ELF-1 (cell line): ENCODE results near the gene C1QL2.

Experiments used
- DNase-seq: peaks from one replicate; pipeline ENCODE4 v3.0.0-alpha.2; 2016; ENCODE audit warnings: low read depth, low spot score

Gene C1QL2

GRCh38 chr2:119144806-119145205, 13.7 kb downstream of the C1QL2 start:
- no peak for DNase-seq

GRCh38 chr2:119142824-119143223, 15.7 kb downstream of the C1QL2 start:
- DNase-seq: no peak

GRCh38 chr2:119137502-119137901, 21.0 kb downstream of the C1QL2 start:
- DNase-seq: no peak

- no peak for DNase-seq
Observed at GRCh38 chr2:119136872-119137271, 21.7 kb downstream of the C1QL2 start.

GRCh38 chr2:119136093-119136492, 22.5 kb downstream of the C1QL2 start:
- DNase-seq: no peak

GRCh38 chr2:119134775-119135174, 23.8 kb downstream of the C1QL2 start:
- no peak for DNase-seq

GRCh38 chr2:119126650-119127049, 31.9 kb downstream of the C1QL2 start:
- DNase-seq: peak; percentile 91

- peak; percentile 20 for DNase-seq
Observed at GRCh38 chr2:119123389-119123788, 35.2 kb downstream of the C1QL2 start.

GRCh38 chr2:119122663-119123062, 35.9 kb downstream of the C1QL2 start:
- no peak for DNase-seq

GRCh38 chr2:119119999-119120756, 38.4 kb downstream of the C1QL2 start:
- no peak for DNase-seq

GRCh38 chr2:119119076-119119785, 39.3 kb downstream of the C1QL2 start:
- DNase-seq: no peak

GRCh38 chr2:119117891-119118882, 40.4 kb downstream of the C1QL2 start:
- DNase-seq: no peak

- DNase-seq: no peak
Observed at GRCh38 chr2:119117408-119117807, 41.1 kb downstream of the C1QL2 start.

- no peak for DNase-seq
Observed at GRCh38 chr2:119116411-119117295, 41.9 kb downstream of the C1QL2 start.

- DNase-seq: no peak
Observed at GRCh38 chr2:119114266-119114665, 44.3 kb downstream of the C1QL2 start.

- no peak for DNase-seq
Observed at GRCh38 chr2:119113489-119113770, 45.1 kb downstream of the C1QL2 start.

- DNase-seq: no peak
Observed at GRCh38 chr2:119112770-119113488, 45.6 kb downstream of the C1QL2 start.

- DNase-seq: no peak
Observed at GRCh38 chr2:119112230-119112629, 46.3 kb downstream of the C1QL2 start.

GRCh38 chr2:119111115-119111975, 47.2 kb downstream of the C1QL2 start:
- DNase-seq: no peak

GRCh38 chr2:119109866-119110265, 48.7 kb downstream of the C1QL2 start:
- no peak for DNase-seq
